HAP-1 (cell line): ENCODE measurements around the gene ZNF180.
"Not testable (repeated sequence)": the region's sequence is repeated elsewhere in the genome, so short reads cannot be mapped to it uniquely, and the experiment has no call there.

Source experiments
- DNase-seq, 2 experiments: peaks; one replicate each; pipeline ENCODE4 v3.0.0-alpha.2; 2016 to 2020; ENCODE audit warnings: low spot score in 2 of 2
- H3K27me3 ChIP-seq: fragments of 250-450 bp; sonication (Bioruptor Pico); 2 replicates; pipeline ENCODE4 v1.5.1; 2020; ENCODE audit warnings: low read depth, mild to moderate bottlenecking, moderate library complexity
- H3K36me3 ChIP-seq: fragments of 250-450 bp; sonication (Bioruptor Pico); replicated peaks from 2 replicates; pipeline ENCODE4 v1.5.1; 2020; ENCODE audit warnings: mild to moderate bottlenecking
- H3K4me1 ChIP-seq: fragments of 250-450 bp; sonication (Bioruptor Pico); 2 replicates; pipeline ENCODE4 v1.5.1; 2020; ENCODE audit warnings: mild to moderate bottlenecking
- H3K4me3 ChIP-seq: fragments of 250-450 bp; sonication (Bioruptor Pico); 2 replicates; pipeline ENCODE4 v1.5.1; 2020; ENCODE audit warnings: mild to moderate bottlenecking, moderate library complexity
- H3K9me3 ChIP-seq: fragments of 250-450 bp; sonication (Bioruptor Pico); 2 replicates; pipeline ENCODE4 v1.5.1; 2020; ENCODE audit warnings: mild to moderate bottlenecking, moderate library complexity
- in situ Hi-C: fragments of 300-500 bp; cut with MboI; formaldehyde crosslinking; loops from 3 replicates; pipeline ENCODE4 v1.14.3; 2020; ENCODE audit warnings: low sequenced_read_pairs, inconsistent platforms, mixed read lengths

The ZNF180 gene

GRCh38 chr19:44456016-44456415, 44.3 kb downstream of the ZNF180 start:
- DNase-seq, H3K36me3 ChIP-seq, in situ Hi-C loops, H3K27me3 ChIP-seq, H3K9me3 ChIP-seq, H3K4me1 ChIP-seq, H3K4me3 ChIP-seq: not testable (repeated sequence)

- no peaks in the 10 kb centered on the region for H3K4me1 ChIP-seq
- 0 out of 2 replicates have a peak, but pooled peaks cover 4% of the 10 kb centered on the region for H3K9me3 ChIP-seq
- DNase-seq, result no peak
- H3K36me3 ChIP-seq, result no peaks in the 10 kb centered on the region
- no peaks in the 10 kb centered on the region for H3K27me3 ChIP-seq
- in situ Hi-C loops, result no loop called here
- H3K4me3 ChIP-seq, result no peak overlapping the region
Measured at GRCh38 chr19:44455100-44455499, 45.2 kb downstream of the ZNF180 start.

DNA sequence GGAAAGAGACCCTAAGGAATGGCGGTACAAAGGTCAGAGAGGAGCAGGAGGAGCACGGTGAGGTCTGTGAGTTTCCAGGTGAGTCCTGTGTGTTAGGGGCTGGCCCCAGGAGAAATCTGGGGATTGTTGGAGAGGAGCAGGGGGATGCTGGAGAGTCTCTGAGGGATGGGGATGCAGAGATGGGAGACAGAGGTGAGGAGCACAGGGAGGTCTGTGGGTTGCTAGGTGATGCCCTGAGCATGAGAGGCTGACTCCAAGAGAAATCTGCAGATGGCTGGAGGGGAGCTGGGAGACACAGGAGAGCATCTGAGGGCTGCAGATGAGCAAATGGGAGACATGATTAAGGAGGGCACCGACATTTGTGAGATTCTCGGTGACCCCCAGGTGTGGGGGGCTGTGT, 48.0 kb downstream of the ZNF180 start:
- DNase-seq, result no peak
- in situ Hi-C loops, result no loop called here

DNA sequence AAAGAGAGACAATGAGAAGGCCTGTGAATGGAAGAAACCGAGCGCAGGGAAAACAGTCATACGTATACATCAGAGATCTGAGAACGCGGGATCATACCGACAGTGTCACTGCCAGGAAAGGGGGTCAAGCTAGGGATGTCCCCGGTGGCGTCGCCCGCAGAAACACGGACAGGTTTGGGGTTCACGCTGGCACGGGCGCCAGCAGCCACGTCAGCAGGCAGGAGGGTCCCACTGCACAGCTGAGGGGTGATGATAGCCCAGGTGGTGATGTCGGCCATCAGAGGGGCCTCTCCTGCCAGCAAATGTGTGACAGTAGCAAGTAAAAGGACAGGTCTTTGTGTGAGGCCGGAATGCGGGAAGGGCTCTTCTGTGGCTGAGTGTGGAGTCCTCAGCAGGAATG, 48.6 kb downstream of the ZNF180 start:
- H3K36me3 ChIP-seq, result no peaks in the 10 kb centered on the region
- no peak overlapping the region for H3K4me3 ChIP-seq
- DNase-seq, result no peak
- in situ Hi-C loops, result no loop called here
- H3K27me3 ChIP-seq, result no peaks in the 10 kb centered on the region
- no peaks in the 10 kb centered on the region for H3K4me1 ChIP-seq
- peaks cover 4% of the 10 kb centered on the region; the same call in 1 of the 2 replicates for H3K9me3 ChIP-seq

More for the DNA sequence above, 48.0 kb downstream of the ZNF180 start:
- Histone ChIP-seq H3K36me3 (no peaks in the 10 kb centered on the region), H3K9me3 (peaks cover 4% of the 10 kb centered on the region; the same call in 1 of the 2 replicates), H3K4me1 (no peaks in the 10 kb centered on the region), H3K4me3 (no peak overlapping the region), H3K27me3 (no peaks in the 10 kb centered on the region)

DNA sequence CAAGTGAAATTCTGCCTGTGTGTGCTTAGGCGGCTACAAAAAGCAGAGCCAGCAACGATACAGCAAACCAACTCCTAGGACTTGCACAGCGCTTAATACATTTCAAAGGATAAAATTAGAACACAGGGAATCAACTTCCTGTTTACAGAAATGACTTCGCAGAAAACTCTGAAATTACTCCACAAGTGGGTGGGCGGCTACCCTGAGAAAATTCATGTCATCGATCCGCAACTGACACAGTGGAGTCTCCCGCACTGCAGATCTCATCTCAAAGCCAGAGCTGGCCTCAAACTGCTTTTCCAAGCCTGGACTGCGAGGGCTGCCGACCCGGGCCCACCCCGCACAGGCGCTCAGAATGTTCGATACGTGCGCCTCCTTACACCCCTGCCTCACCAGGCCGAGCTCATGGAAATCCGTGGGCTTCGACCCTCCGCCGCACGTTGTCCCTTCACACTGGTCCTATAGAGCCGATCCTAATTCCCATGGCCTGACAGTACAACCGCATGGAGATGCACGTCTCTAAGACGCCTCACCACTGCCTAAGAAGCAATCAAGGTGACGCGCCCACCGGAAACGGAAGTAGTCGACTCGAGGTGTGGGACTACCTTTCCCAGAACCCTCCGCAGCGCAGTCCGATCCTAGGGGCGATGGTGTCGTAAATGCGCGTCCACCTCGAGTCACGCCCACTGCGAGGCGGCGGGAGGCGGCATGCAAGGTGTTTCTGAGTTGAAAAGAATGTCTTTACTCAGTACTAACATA, 52.2 kb downstream of the ZNF180 start, which contains the start of gene ZNF229:
ZNF229 (minus strand) TSS at position 557 of the 759 bp plus-strand sequence. CDS start 5,625 bp downstream, outside the sequence.
- in situ Hi-C loops, result no loop called here
- no peaks in the 10 kb centered on the region for H3K27me3 ChIP-seq
- no peak for DNase-seq
- H3K9me3 ChIP-seq, result no peaks in the 10 kb centered on the region; the same call in 1 of the 2 replicates
- H3K36me3 ChIP-seq, result no peaks in the 10 kb centered on the region
- no peak within 1 kb of the TSS for H3K4me3 ChIP-seq
- H3K4me1 ChIP-seq, result no peaks in the 10 kb centered on the region

DNA sequence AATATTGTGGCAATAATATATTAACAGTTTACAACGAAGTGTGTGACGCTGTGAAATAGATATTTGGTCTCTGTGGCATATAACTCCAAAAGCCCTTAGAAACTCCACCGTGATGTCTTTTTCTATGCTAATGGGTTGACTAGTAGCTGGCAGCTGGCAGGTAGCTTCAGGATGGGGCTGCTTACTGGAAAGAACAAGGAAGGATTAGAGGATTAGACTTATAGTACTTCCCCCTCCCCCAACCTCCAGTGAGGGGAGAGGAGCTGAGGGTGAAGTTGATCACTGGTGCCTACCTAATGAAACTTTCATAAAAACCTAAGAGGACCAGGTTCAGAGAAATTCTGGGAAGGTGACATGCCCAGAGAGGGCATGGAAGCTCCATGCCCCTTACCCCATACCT, 61.9 kb downstream of the ZNF180 start:
- no peak for DNase-seq
- H3K4me3 ChIP-seq, result no peak overlapping the region
- H3K36me3 ChIP-seq, result no peaks in the 10 kb centered on the region
- no peaks in the 10 kb centered on the region; the same call in 1 of the 2 replicates for H3K9me3 ChIP-seq
- in situ Hi-C loops, result no loop called here
- no peaks in the 10 kb centered on the region for H3K27me3 ChIP-seq
- no peaks in the 10 kb centered on the region for H3K4me1 ChIP-seq

- Histone ChIP-seq H3K27me3 (no peaks in the 10 kb centered on the region), H3K4me1 (no peaks in the 10 kb centered on the region), H3K4me3 (no peak overlapping the region), H3K9me3 (no peaks in the 10 kb centered on the region; the same call in 1 of the 2 replicates), H3K36me3 (no peaks in the 10 kb centered on the region)
- no peak for DNase-seq
- in situ Hi-C loops, result no loop called here
Measured at GRCh38 chr19:44435441-44435840, 64.9 kb downstream of the ZNF180 start.

- DNase-seq, result no peak
- Histone ChIP-seq H3K36me3 (no peaks in the 10 kb centered on the region), H3K4me1 (no peaks in the 10 kb centered on the region), H3K4me3 (no peak overlapping the region), H3K27me3 (no peaks in the 10 kb centered on the region), H3K9me3 (no peaks in the 10 kb centered on the region; the same call in 1 of the 2 replicates)
- in situ Hi-C loops, result no loop called here
Measured at GRCh38 chr19:44430956-44431355, 69.4 kb downstream of the ZNF180 start.
